SK-N-SH treated with all-trans-retinoic acid at 6 μM for 48 hours (cell line): ENCODE measurements around the gene BRD4.

ENCODE experiments used
- ATAC-seq: fragments of 200-7000 bp; cut with Tn5 transposase; 3 replicates; pipeline ENCODE4 v1.9.1; 2020; ENCODE audit warnings: mild to moderate bottlenecking, moderate library complexity
- ARNTL ChIP-seq: fragments of 450-650 bp; formaldehyde crosslinking; IDR thresholded peaks from 2 replicates; pipeline ENCODE4 v1.5.0; 2020; ENCODE audit warnings: low read depth, mild to moderate bottlenecking, moderate library complexity, borderline replicate concordance
- CSDC2 ChIP-seq: fragments of 250-450 bp; sonication (Bioruptor Pico); IDR thresholded peaks from 2 replicates; pipeline ENCODE4 v1.5.0; 2020; ENCODE audit warnings: mild to moderate bottlenecking, moderate library complexity
- CSRNP3 ChIP-seq: fragments of 250-450 bp; sonication (Bioruptor Pico); IDR thresholded peaks from 2 replicates; pipeline ENCODE4 v1.5.1; 2021; ENCODE audit warnings: mild to moderate bottlenecking, moderate library complexity
- ESRRG ChIP-seq: fragments of 250-450 bp; sonication (Bioruptor Pico); IDR thresholded peaks from 2 replicates; pipeline ENCODE4 v1.6.1; 2021; ENCODE audit warnings: mild to moderate bottlenecking
- ISL1 ChIP-seq: fragments of 250-450 bp; sonication (Bioruptor Pico); IDR thresholded peaks from 2 replicates; pipeline ENCODE4 v2.1.2; 2022; ENCODE audit warnings: mild to moderate bottlenecking, moderate library complexity
- OSR1 ChIP-seq: fragments of 250-450 bp; sonication (Bioruptor Pico); IDR thresholded peaks from 2 replicates; pipeline ENCODE4 v1.8.0; 2022; ENCODE audit warnings: moderate library complexity, mild to moderate bottlenecking, inconsistent platforms
- PATZ1 ChIP-seq: fragments of 250-450 bp; sonication (Bioruptor Pico); IDR thresholded peaks from 2 replicates; pipeline ENCODE4 v1.8.0; 2020; ENCODE audit warnings: mild to moderate bottlenecking, moderate library complexity, borderline replicate concordance
- POU6F1 ChIP-seq: fragments of 250-450 bp; sonication (Bioruptor Pico); IDR thresholded peaks from 2 replicates; pipeline ENCODE4 v1.8.0; 2021; ENCODE audit warnings: low read depth, mild to moderate bottlenecking, moderate library complexity, borderline replicate concordance
- PPARA ChIP-seq: fragments of 250-450 bp; sonication (Bioruptor Pico); IDR thresholded peaks from 2 replicates; pipeline ENCODE4 v1.5.0; 2020; ENCODE audit warnings: mild to moderate bottlenecking, borderline replicate concordance
- TCF4 ChIP-seq: fragments of 250-450 bp; sonication (Bioruptor Pico); IDR thresholded peaks from 2 replicates; pipeline ENCODE4 v1.8.0; 2021; ENCODE audit warnings: mild to moderate bottlenecking, moderate library complexity, borderline replicate concordance
- TSHZ2 ChIP-seq: fragments of 250-450 bp; sonication (Bioruptor Pico); IDR thresholded peaks from 2 replicates; pipeline ENCODE4 v1.5.0; 2020; ENCODE audit warnings: mild to moderate bottlenecking, moderate library complexity
- ZC3H10 ChIP-seq: fragments of 250-450 bp; sonication (Bioruptor Pico); IDR thresholded peaks from 2 replicates; pipeline ENCODE4 v1.5.1; 2021; ENCODE audit warnings: mild to moderate bottlenecking, moderate library complexity
- ZFP3 ChIP-seq: fragments of 250-450 bp; sonication (Bioruptor Pico); IDR thresholded peaks from 2 replicates; pipeline ENCODE4 v1.5.0; 2020; ENCODE audit warnings: mild to moderate bottlenecking, moderate library complexity

Gene BRD4

GRCh38 chr19:15320116-15320515 lies 12.2 kb downstream of the BRD4 start:
- TF ChIP-seq PATZ1 (CRISPR knock-in tag): no peak
- TF ChIP-seq CSRNP3 (CRISPR knock-in tag): no peak
- TF ChIP-seq TSHZ2: no peak
- no peak for TF ChIP-seq PPARA
- no peak for TF ChIP-seq ISL1 (CRISPR knock-in tag)
- no peak for TF ChIP-seq TCF4 (CRISPR knock-in tag)
- ATAC-seq: peak; percentile 77

GRCh38 chr19:15318241-15318691 lies 14.1 kb downstream of the BRD4 start:
- no peak for TF ChIP-seq PPARA
- peak; percentile 53 for ATAC-seq

GRCh38 chr19:15317392-15318071 lies 14.8 kb downstream of the BRD4 start:
- peak; percentile 48 for ATAC-seq
- TF ChIP-seq OSR1 (CRISPR knock-in tag): no peak
- TF ChIP-seq TSHZ2: no peak
- TF ChIP-seq ZFP3: no peak
- TF ChIP-seq ZC3H10 (CRISPR knock-in tag): no peak
- TF ChIP-seq CSRNP3 (CRISPR knock-in tag): no peak
- no peak for TF ChIP-seq ESRRG (CRISPR knock-in tag)

- TF ChIP-seq PPARA (no peak), CSDC2 (CRISPR knock-in tag) (no peak), ARNTL (CRISPR knock-in tag) (no peak), POU6F1 (CRISPR knock-in tag) (no peak), ESRRG (CRISPR knock-in tag) (no peak), TSHZ2 (no peak), ZFP3 (no peak), ZC3H10 (CRISPR knock-in tag) (no peak)
- no peak for ATAC-seq
These were observed 15.8 kb downstream of the BRD4 start for GRCh38 chr19:15316498-15316897.
